OCI-M2 (cell line): ENCODE measurements around the gene C2CD2.

Source experiments
- DNase-seq: peaks from one replicate; lab custom pipeline; 2025; ENCODE audit not compliant: unreplicated experiment; lab: John Stamatoyannopoulos, UW

Gene C2CD2

GRCh38 chr21:41933313-41934079 lies 20.3 kb downstream of the C2CD2 start:
- peak; percentile 95 for DNase-seq

- DNase-seq, result peak; percentile 99
Measured at GRCh38 chr21:41932576-41933312, 21.1 kb downstream of the C2CD2 start.

GRCh38 chr21:41932191-41932575 lies 21.6 kb downstream of the C2CD2 start:
- DNase-seq, result no peak

- DNase-seq, result no peak
Measured at GRCh38 chr21:41931041-41931451, 22.8 kb downstream of the C2CD2 start.

GRCh38 chr21:41929248-41929647 lies 24.6 kb downstream of the C2CD2 start:
- no peak for DNase-seq

- DNase-seq, result no peak
Measured at GRCh38 chr21:41928621-41929220, 25.1 kb downstream of the C2CD2 start.

- DNase-seq, result no peak
Measured at GRCh38 chr21:41927727-41928409, 25.9 kb downstream of the C2CD2 start.

GRCh38 chr21:41926807-41927171 lies 27.0 kb downstream of the C2CD2 start:
- DNase-seq, result no peak

- no peak for DNase-seq
Measured at GRCh38 chr21:41926117-41926806, 27.6 kb downstream of the C2CD2 start.

GRCh38 chr21:41925767-41926116 lies 28.1 kb downstream of the C2CD2 start:
- DNase-seq, result no peak

- DNase-seq, result no peak
Measured at GRCh38 chr21:41924368-41924754, 29.5 kb downstream of the C2CD2 start.

- DNase-seq, result no peak
Measured at GRCh38 chr21:41923631-41924367, 30.0 kb downstream of the C2CD2 start.

- no peak for DNase-seq
Measured at GRCh38 chr21:41923186-41923585, 30.6 kb downstream of the C2CD2 start.

GRCh38 chr21:41921021-41921420 lies 32.8 kb downstream of the C2CD2 start:
- no peak for DNase-seq

- no peak for DNase-seq
Measured at GRCh38 chr21:41920476-41920875, 33.3 kb downstream of the C2CD2 start.

GRCh38 chr21:41919666-41920398 lies 34.0 kb downstream of the C2CD2 start:
- DNase-seq, result no peak

- no peak for DNase-seq
Measured at GRCh38 chr21:41918561-41919358, 35.1 kb downstream of the C2CD2 start.

GRCh38 chr21:41917531-41917930 lies 36.3 kb downstream of the C2CD2 start:
- DNase-seq, result no peak

- DNase-seq, result no peak
Measured at GRCh38 chr21:41916888-41917433, 36.9 kb downstream of the C2CD2 start.
